NCI-H748 (cell line): ENCODE measurements around the gene GALNTL6.
"Not testable (repeated sequence)": the region's sequence is repeated elsewhere in the genome, so short reads cannot be mapped to it uniquely, and the experiment has no call there.

Experiments used
- DNase-seq: peaks from one replicate; lab custom pipeline; 2025; ENCODE audit not compliant: unreplicated experiment; lab: John Stamatoyannopoulos, UW

Gene GALNTL6

GRCh38 chr4:172963498-172964294 lies 1150.5 kb downstream of the GALNTL6 start:
- no peak for DNase-seq

GRCh38 chr4:172970189-172970588 lies 1157.0 kb downstream of the GALNTL6 start:
- DNase-seq = not testable (repeated sequence)

- no peak for DNase-seq
Observed at GRCh38 chr4:172974586-172974985, 1161.4 kb downstream of the GALNTL6 start.

- DNase-seq = peak; percentile 5
Observed at GRCh38 chr4:172975651-172976229, 1162.5 kb downstream of the GALNTL6 start.

- not testable (repeated sequence) for DNase-seq
Observed at GRCh38 chr4:172977491-172978041, 1164.4 kb downstream of the GALNTL6 start.

- DNase-seq = peak; percentile 52
Observed at GRCh38 chr4:172978848-172979247, 1165.6 kb downstream of the GALNTL6 start.

- no peak for DNase-seq
Observed at GRCh38 chr4:172979332-172979731, 1166.1 kb downstream of the GALNTL6 start.

- no peak for DNase-seq
Observed at GRCh38 chr4:172980219-172980618, 1167.0 kb downstream of the GALNTL6 start.

GRCh38 chr4:172982151-172982590 lies 1169.0 kb downstream of the GALNTL6 start:
- DNase-seq = peak; percentile 52

- no peak for DNase-seq
Observed at GRCh38 chr4:172983014-172983413, 1169.8 kb downstream of the GALNTL6 start.

- DNase-seq = no peak
Observed at GRCh38 chr4:172983631-172984030, 1170.4 kb downstream of the GALNTL6 start.

GRCh38 chr4:172985552-172985951 lies 1172.3 kb downstream of the GALNTL6 start:
- DNase-seq = no peak

- no peak for DNase-seq
Observed at GRCh38 chr4:172986114-172986513, 1172.9 kb downstream of the GALNTL6 start.

- DNase-seq = no peak
Observed at GRCh38 chr4:172989984-172990820, 1177.0 kb downstream of the GALNTL6 start.

- no peak for DNase-seq
Observed at GRCh38 chr4:172992648-172993378, 1179.6 kb downstream of the GALNTL6 start.

- no peak for DNase-seq
Observed at GRCh38 chr4:172995161-172995560, 1182.0 kb downstream of the GALNTL6 start.

GRCh38 chr4:172995704-172996103 lies 1182.5 kb downstream of the GALNTL6 start:
- DNase-seq = no peak

- DNase-seq = no peak
Observed at GRCh38 chr4:172996571-172997216, 1183.5 kb downstream of the GALNTL6 start.

- DNase-seq = no peak
Observed at GRCh38 chr4:172997217-172997609, 1184.0 kb downstream of the GALNTL6 start.

GRCh38 chr4:172997856-172998255 lies 1184.7 kb downstream of the GALNTL6 start:
- no peak for DNase-seq
